Endothelial cell of umbilical vein (primary cell): ENCODE results near the gene RAB44. TPM values are rescaled to one million over a fixed set of nuclear protein-coding genes. Genes with fewer than 3 reads are reported as not detected.
A peak's percentile ranks its signal among the peaks of the same experiment; 100 is the strongest.

Experiments used
- BruUV-seq: library from RNA; stranded (reverse); fragments of 400-500 nt; replicated peaks from 2 replicates; lab custom pipeline; 2021; lab: Mats Ljungman, UMichigan
- CTCF ChIA-PET: fragments of 300-600, 350-600 bp; sonication (Branson Sonifier 250); formaldehyde crosslinking; loops from one replicate; lab custom pipeline; 2021; ENCODE audit warnings: antibody characterized with exemption, inconsistent platforms; lab: Charles Lee
- POLR2A ChIA-PET: fragments of 300-600, 350-600 bp; sonication (Branson Sonifier 250); formaldehyde crosslinking; loops from one replicate; lab custom pipeline; 2021; ENCODE audit warnings: antibody characterized with exemption, inconsistent platforms; lab: Charles Lee
- DNase-seq: peaks from one replicate; pipeline ENCODE4 v3.0.0-alpha.2; 2011; ENCODE audit warnings: low read depth, low spot score
- FAIRE-seq: peaks from 2 replicates; lab custom pipeline; 2011; peaks lifted over from hg19 to GRCh38; lab: Jason Lieb, UNC
- H2AFZ ChIP-seq: 2 replicates; pipeline ENCODE4 v1.6.0; 2012; ENCODE audit warnings: low read depth, low read length, control low read depth, inconsistent platforms
- H3K27ac ChIP-seq: 2 replicates; pipeline ENCODE4 v1.5.1; 2011; ENCODE audit warnings: low read depth, mild to moderate bottlenecking, control low read depth, low read length, moderate library complexity; ENCODE audit not compliant: insufficient read depth
- H3K27me3 ChIP-seq, 2 experiments: 2 replicates each; pipeline versions ENCODE4 v1.6.0 to v1.6.1; 2011; ENCODE audit warnings: low read length in 2 of 2, mixed read lengths in 1 of 2; ENCODE audit not compliant: control insufficient read depth in 2 of 2, insufficient read depth in 2 of 2
- H3K36me3 ChIP-seq, 2 experiments: 2 replicates in 1 of 2; 3 replicates in 1 of 2; pipeline ENCODE4 v1.5.1; 2011; ENCODE audit warnings: low read length in 2 of 2, mild to moderate bottlenecking in 1 of 2, moderate library complexity in 1 of 2; ENCODE audit not compliant: control insufficient read depth in 2 of 2, insufficient read depth in 2 of 2; ENCODE audit errors: extremely low read depth in 1 of 2
- H3K4me1 ChIP-seq: 3 replicates; pipeline ENCODE4 v1.5.1; 2011; ENCODE audit warnings: mild to moderate bottlenecking, low read length; ENCODE audit not compliant: control insufficient read depth, insufficient read depth; ENCODE audit errors: extremely low read depth
- H3K4me2 ChIP-seq: 2 replicates; pipeline ENCODE4 v1.6.1; 2011; ENCODE audit warnings: low read length, control low read depth, mixed read lengths; ENCODE audit not compliant: insufficient read depth
- H3K4me3 ChIP-seq, 3 experiments: fragments of 200-600 bp in 1 of 3; sonication (generic), shearing (Covaris generic) in 1 of 3; replicated peaks in 1 of 3; 2 replicates each; pipeline ENCODE4 v1.5.1; 2011 to 2016; ENCODE audit warnings: control low read depth in 3 of 3, low read length in 3 of 3, mild to moderate bottlenecking in 2 of 3, inconsistent platforms in 1 of 3, low read depth in 1 of 3, moderate library complexity in 1 of 3; ENCODE audit not compliant: insufficient read depth in 1 of 3
- H3K79me2 ChIP-seq: 2 replicates; pipeline ENCODE4 v1.6.0; 2012; ENCODE audit warnings: low read length, inconsistent platforms; ENCODE audit not compliant: control insufficient read depth, insufficient read depth
- H3K9ac ChIP-seq: replicated peaks from 2 replicates; pipeline ENCODE3; 2011; ENCODE audit warnings: low read length, control low read depth; ENCODE audit not compliant: insufficient read depth; ENCODE audit errors: extremely low read depth
- H3K9me1 ChIP-seq: replicated peaks from 3 replicates; pipeline ENCODE4 v1.6.0; 2011; ENCODE audit warnings: mild to moderate bottlenecking, low read length; ENCODE audit not compliant: control insufficient read depth, insufficient read depth; ENCODE audit errors: extremely low read depth
- H3K9me3 ChIP-seq: replicated peaks from 2 replicates; pipeline ENCODE4 v1.5.1; 2012; ENCODE audit warnings: low read length, inconsistent platforms; ENCODE audit not compliant: control insufficient read depth, insufficient read depth
- H4K20me1 ChIP-seq: replicated peaks from 2 replicates; pipeline ENCODE3; 2011; ENCODE audit warnings: mild to moderate bottlenecking, low read length; ENCODE audit not compliant: control insufficient read depth, insufficient read depth; ENCODE audit errors: extremely low read depth
- MAX ChIP-seq: IDR thresholded peaks from 2 replicates; pipeline ENCODE4 v1.6.1; 2011; ENCODE audit not compliant: insufficient read depth, insufficient read length
- MYC ChIP-seq: IDR thresholded peaks from one replicate; pipeline ENCODE4 v1.6.1; 2011; ENCODE audit warnings: mild to moderate bottlenecking, low read depth, low read length
- POLR2A ChIP-seq: IDR thresholded peaks from 2 replicates; pipeline ENCODE4 v1.6.1; 2012; ENCODE audit warnings: low read depth, mild to moderate bottlenecking, control low read depth, low read length
- dilution Hi-C: fragments of 300-500 bp; cut with MboI; formaldehyde crosslinking; loops from one replicate; pipeline ENCODE4 v1.15.0; 2019; ENCODE audit warnings: low sequenced_read_pairs; ENCODE audit not compliant: extremely low pct_ligation_motif_present
- intact Hi-C: fragments of 100-400 bp; cut with micrococcal nuclease; formaldehyde crosslinking; loops from one replicate; pipeline ENCODE4 v1.10.0; 2022
- polyA plus RNA-seq, 4 experiments: library from polyadenylated mRNA; depleted of rRNA in 3 of 4; stranded (reverse) in 3 of 4; unstranded in 1 of 4; fragments of >200 nt; gene quantifications; 2 replicates each; pipeline versions ENCODE4 v1.2.1 to v1.2.3, GENCODE V29; 2011 to 2012; ENCODE audit warnings: missing spikeins in 1 of 4
- total RNA-seq: library from RNA; stranded (reverse); gene quantifications from 2 replicates; pipeline ENCODE4 v1.2.3, GENCODE V29; 2021

The RAB44 gene
- total and polyA plus RNA-seq, 2 donors (not counting 3 experiments of a cell fraction or from before 2014, with no cell fraction given) = 0.03 to 0.11 TPM

- POLR2A ChIA-PET = no interaction called here
- TF ChIP-seq MAX (no peak), POLR2A (no peak), MYC (no peak)
- FAIRE-seq = peak; percentile 38
- H3K4me2 ChIP-seq = no peak overlapping the region
- H3K9me3 ChIP-seq = no peaks in the 10 kb centered on the region
- H3K36me3 ChIP-seq = no peaks in the 10 kb centered on the region
- no peak overlapping the region for H3K27ac ChIP-seq
- H4K20me1 ChIP-seq = no peaks in the 10 kb centered on the region
- intact Hi-C loops (no loop called here), dilution Hi-C loops (no loop called here)
- peaks cover 18% of the 10 kb centered on the region for H3K4me1 ChIP-seq
- no peak overlapping the region for H3K9ac ChIP-seq
- no peaks in the 10 kb centered on the region for H3K27me3 ChIP-seq
- H3K9me1 ChIP-seq = no peaks in the 10 kb centered on the region
- no TSS peak for BruUV-seq
- no peaks in the 10 kb centered on the region for H3K79me2 ChIP-seq
- no peak overlapping the region for H2AFZ ChIP-seq
- H3K4me3 ChIP-seq = no peak overlapping the region
- CTCF ChIA-PET = interaction anchor here (1.2 to 2.6 kb wide), 7 partner anchors 9 to 285 kb away, joined by 3 to 16 read pairs (median 4); no protein-coding TSS in a partner anchor
- no peak for DNase-seq
Observed at GRCh38 chr6:36733300-36733699, 35.7 kb downstream of the RAB44 start.

- dilution Hi-C loops (no loop called here), intact Hi-C loops (no loop called here)
- Histone ChIP-seq H3K9me1 (no peaks in the 10 kb centered on the region), H3K9me3 (no peaks in the 10 kb centered on the region), H3K27me3 (no peaks in the 10 kb centered on the region), H3K4me1 (peaks cover 23% of the 10 kb centered on the region), H2AFZ (peak overlapping the region; percentile 74), H3K9ac (no peak overlapping the region), H3K36me3 (no peaks in the 10 kb centered on the region), H3K79me2 (no peaks in the 10 kb centered on the region), H3K4me2 (peak overlapping the region; percentile 41), H4K20me1 (no peaks in the 10 kb centered on the region), H3K4me3 (no peak overlapping the region), H3K27ac (no peak overlapping the region)
- BruUV-seq = no TSS peak
- FAIRE-seq (no peak), DNase-seq (no peak)
- no peak for TF ChIP-seq MAX
- CTCF ChIA-PET = interaction anchor here (0.9 to 2.9 kb wide), 10 partner anchors 10 to 123 kb away, joined by 3 to 22 read pairs (median 4); no protein-coding TSS in a partner anchor
- POLR2A ChIA-PET = interaction anchor here (0.6 kb wide), 1 partner anchor 24 kb away, joined by 3 read pairs; no protein-coding TSS in a partner anchor
Observed at GRCh38 chr6:36734486-36735060, 36.9 kb downstream of the RAB44 start.
